H7 (cell line): ENCODE results near the gene FTO. TPM values are rescaled to one million over a fixed set of nuclear protein-coding genes. Genes with fewer than 3 reads are reported as not detected.
"Not testable (repeated sequence)": the region's sequence is repeated elsewhere in the genome, so short reads cannot be mapped to it uniquely, and the experiment has no call there.

Experiments used
- DNase-seq: peaks from one replicate; pipeline ENCODE4 v3.0.0; 2012
- H3K27me3 ChIP-seq: 2 replicates; pipeline ENCODE4 v1.6.0; 2011; ENCODE audit warnings: mild to moderate bottlenecking, low read length; ENCODE audit not compliant: control insufficient read depth, insufficient read depth
- H3K36me3 ChIP-seq: replicated peaks from 2 replicates; pipeline ENCODE4 v1.5.1; 2011; ENCODE audit warnings: low read length; ENCODE audit not compliant: control insufficient read depth, insufficient read depth
- H3K4me3 ChIP-seq: 2 replicates; pipeline ENCODE4 v1.5.1; 2011; ENCODE audit warnings: low read depth, mild to moderate bottlenecking, control low read depth, low read length, moderate library complexity; ENCODE audit not compliant: insufficient read depth
- total RNA-seq: library from RNA; depleted of rRNA; stranded (reverse); fragments of >200 nt; shearing (Covaris generic); gene quantifications from 2 replicates; pipeline ENCODE4 v1.2.3, GENCODE V29; 2014; rRNA removed

The FTO gene
- 55.3 and 74.6 TPM in 2 replicates for total RNA-seq

GRCh38 chr16:53703590-53704444 is at the start of gene FTO, which contains the start of gene RPGRIP1L:
TSS of gene FTO (plus strand) at chr16:53704156.
TSS of gene RPGRIP1L (minus strand) at chr16:53703859. CDS start at chr16:53700723, 3,136 bp downstream.
- DNase-seq: peak; percentile 90
- H3K36me3 ChIP-seq: no peaks in the 10 kb centered on the region; the same call in 1 of the 2 replicates
- H3K4me3 ChIP-seq: peak within 1 kb of the TSS; percentile 80
- H3K27me3 ChIP-seq: no peaks in the 10 kb centered on the region

GRCh38 chr16:53654946-53655345 is 49.0 kb upstream of the FTO start:
- Histone ChIP-seq H3K4me3 (no peak overlapping the region), H3K36me3 (no peaks in the 10 kb centered on the region; the same call in 1 of the 2 replicates), H3K27me3 (no peaks in the 10 kb centered on the region)
- DNase-seq: no peak

- DNase-seq: no peak
- no peak overlapping the region for H3K4me3 ChIP-seq
- no peaks in the 10 kb centered on the region for H3K36me3 ChIP-seq
- no peaks in the 10 kb centered on the region for H3K27me3 ChIP-seq
These were observed 41.9 kb upstream of the FTO start for GRCh38 chr16:53662072-53662471.

- Histone ChIP-seq H3K27me3 (no peaks in the 10 kb centered on the region), H3K4me3 (no peak overlapping the region), H3K36me3 (no peaks in the 10 kb centered on the region)
- DNase-seq: no peak
These were observed 39.1 kb upstream of the FTO start for GRCh38 chr16:53664724-53665345.

GRCh38 chr16:53666786-53667415 is 37.1 kb upstream of the FTO start:
- no peak for DNase-seq
- no peaks in the 10 kb centered on the region for H3K27me3 ChIP-seq
- no peak overlapping the region for H3K4me3 ChIP-seq
- H3K36me3 ChIP-seq: no peaks in the 10 kb centered on the region

GRCh38 chr16:53668869-53669268 is 35.1 kb upstream of the FTO start:
- no peak for DNase-seq
- no peak overlapping the region for H3K4me3 ChIP-seq

GRCh38 chr16:53672461-53672860 is 31.5 kb upstream of the FTO start:
- no peak for DNase-seq
- no peaks in the 10 kb centered on the region for H3K27me3 ChIP-seq
- no peak overlapping the region for H3K4me3 ChIP-seq
- no peaks in the 10 kb centered on the region for H3K36me3 ChIP-seq

More at GRCh38 chr16:53668869-53669268, 35.1 kb upstream of the FTO start:
- Histone ChIP-seq H3K27me3 (no peaks in the 10 kb centered on the region), H3K36me3 (no peaks in the 10 kb centered on the region)

GRCh38 chr16:53673189-53673588 is 30.8 kb upstream of the FTO start:
- H3K27me3 ChIP-seq: no peaks in the 10 kb centered on the region
- no peak for DNase-seq
- H3K4me3 ChIP-seq: no peak overlapping the region

GRCh38 chr16:53678155-53678554 is 25.8 kb upstream of the FTO start:
- no peak for DNase-seq
- H3K4me3 ChIP-seq: no peak overlapping the region
- no peaks in the 10 kb centered on the region for H3K36me3 ChIP-seq
- H3K27me3 ChIP-seq: no peaks in the 10 kb centered on the region

More at GRCh38 chr16:53673189-53673588, 30.8 kb upstream of the FTO start:
- no peaks in the 10 kb centered on the region for H3K36me3 ChIP-seq

GRCh38 chr16:53678756-53679343 is 25.1 kb upstream of the FTO start:
- no peak for DNase-seq
- Histone ChIP-seq H3K27me3 (no peaks in the 10 kb centered on the region), H3K4me3 (no peak overlapping the region), H3K36me3 (no peaks in the 10 kb centered on the region)

- no peak overlapping the region for H3K4me3 ChIP-seq
- no peaks in the 10 kb centered on the region for H3K36me3 ChIP-seq
- no peak for DNase-seq
- no peaks in the 10 kb centered on the region for H3K27me3 ChIP-seq
These were observed 23.2 kb upstream of the FTO start for GRCh38 chr16:53680756-53681155.

GRCh38 chr16:53681354-53681753 is 22.6 kb upstream of the FTO start:
- no peaks in the 10 kb centered on the region for H3K36me3 ChIP-seq
- DNase-seq: no peak
- H3K4me3 ChIP-seq: no peak overlapping the region
- H3K27me3 ChIP-seq: no peaks in the 10 kb centered on the region

- H3K27me3 ChIP-seq, DNase-seq, H3K4me3 ChIP-seq, H3K36me3 ChIP-seq: not testable (repeated sequence)
These were observed 18.6 kb upstream of the FTO start for GRCh38 chr16:53685334-53685733.

- H3K27me3 ChIP-seq: no peaks in the 10 kb centered on the region
- no peaks in the 10 kb centered on the region for H3K36me3 ChIP-seq
- H3K4me3 ChIP-seq: no peak overlapping the region
- DNase-seq: no peak
These were observed 17.2 kb upstream of the FTO start for GRCh38 chr16:53686710-53687109.
